Vagina (tissue), 2 donors: Measurements from ENCODE around the gene CTNNA3.

ENCODE experiments used
- CTCF ChIP-seq, 3 experiments: fragments of 450-650 bp in 2 of 3; fragments of 200-600 bp in 1 of 3; sonication (generic) in 1 of 3; IDR thresholded peaks; one replicate each; pipeline ENCODE4 v1.5.1; 2017 to 2019; ENCODE audit warnings: antibody characterized with exemption in 3 of 3, mild to moderate bottlenecking in 2 of 3, moderate library complexity in 2 of 3
- POLR2A ChIP-seq, 2 donors: fragments of 450-650 bp; IDR thresholded peaks; one replicate each; pipeline ENCODE4 v1.6.1; 2017; ENCODE audit warnings: antibody characterized with exemption in 2 of 2, mild to moderate bottlenecking in 2 of 2, moderate library complexity in 2 of 2
- POLR2AphosphoS5 ChIP-seq, 2 donors: sonication (generic); formaldehyde crosslinking; IDR thresholded peaks; one replicate each; pipeline ENCODE4 v1.9.0; 2017; ENCODE audit warnings: antibody characterized with exemption in 2 of 2, mild to moderate bottlenecking in 2 of 2, low read depth in 1 of 2; ENCODE audit not compliant: insufficient read depth in 1 of 2

- TF ChIP-seq POLR2A (IDR thresholded peaks at IDR 0.05) (no peak), CTCF (IDR thresholded peaks at IDR 0.05) (no peak), POLR2AphosphoS5 (IDR thresholded peaks at IDR 0.05; ENCODE audit: insufficient read depth in 1 of 2, low read depth in 1 of 2) (no peak)
Observed at GRCh38 chr10:66513504-66513903, 1182.5 kb downstream of the CTNNA3 start.
